DMS153 treated with DMSO at 0.1 percent for 48 hours (cell line): ENCODE measurements around the gene KCNK5.

Experiments used
- DNase-seq: peaks from one replicate; lab custom pipeline; 2025; ENCODE audit not compliant: unreplicated experiment; lab: John Stamatoyannopoulos, UW

KCNK5 gene

GRCh38 chr6:39143238-39143930 is 85.9 kb downstream of the KCNK5 start:
- no peak for DNase-seq

- DNase-seq = no peak
These were observed 88.6 kb downstream of the KCNK5 start for GRCh38 chr6:39140556-39141167.
